HG02763 (cell line): ENCODE results near the gene BAIAP2.
"Not testable (repeated sequence)": the region's sequence is repeated elsewhere in the genome, so short reads cannot be mapped to it uniquely, and the experiment has no call there.

ENCODE experiments used
- ATAC-seq: cut with Tn5 transposase; IDR thresholded peaks from one replicate; pipeline ENCODE4 v1.9.1; 2021; ENCODE audit warnings: mild to moderate bottlenecking, moderate library complexity; ENCODE audit not compliant: unreplicated experiment

Gene BAIAP2

GRCh38 chr17:81066072-81066471, 31.1 kb downstream of the BAIAP2 start:
- ATAC-seq: no peak

- no peak for ATAC-seq
Observed at GRCh38 chr17:81066771-81067315, 31.9 kb downstream of the BAIAP2 start.

GRCh38 chr17:81067391-81067811, 32.5 kb downstream of the BAIAP2 start:
- ATAC-seq: no peak

- ATAC-seq: no peak
Observed at GRCh38 chr17:81068411-81069134, 33.6 kb downstream of the BAIAP2 start.

GRCh38 chr17:81069135-81069645, 34.2 kb downstream of the BAIAP2 start:
- ATAC-seq: no peak

- ATAC-seq: no peak
Observed at GRCh38 chr17:81070541-81071246, 35.7 kb downstream of the BAIAP2 start.

- no peak for ATAC-seq
Observed at GRCh38 chr17:81071761-81072741, 37.1 kb downstream of the BAIAP2 start.

GRCh38 chr17:81073967-81074839, 39.3 kb downstream of the BAIAP2 start:
- ATAC-seq: no peak

GRCh38 chr17:81074875-81075274, 39.9 kb downstream of the BAIAP2 start:
- ATAC-seq: no peak

- no peak for ATAC-seq
Observed at GRCh38 chr17:81075307-81075706, 40.4 kb downstream of the BAIAP2 start.

GRCh38 chr17:81076141-81076679, 41.3 kb downstream of the BAIAP2 start:
- ATAC-seq: no peak

GRCh38 chr17:81078026-81078913, 43.3 kb downstream of the BAIAP2 start:
- not testable (repeated sequence) for ATAC-seq

GRCh38 chr17:81080019-81080418, 45.1 kb downstream of the BAIAP2 start:
- ATAC-seq: no peak

- ATAC-seq: no peak
Observed at GRCh38 chr17:81081222-81082176, 46.5 kb downstream of the BAIAP2 start.

- ATAC-seq: no peak
Observed at GRCh38 chr17:81082177-81083073, 47.5 kb downstream of the BAIAP2 start.

GRCh38 chr17:81083125-81083765, 48.3 kb downstream of the BAIAP2 start:
- ATAC-seq: no peak
